ENCODE data around the gene FN3K. TPM values are rescaled to one million over a fixed set of nuclear protein-coding genes. Genes with fewer than 3 reads are reported as not detected.
A peak's percentile ranks its signal among the peaks of the same experiment; 100 is the strongest.
"Not testable (repeated sequence)": the region's sequence is repeated elsewhere in the genome, so short reads cannot be mapped to it uniquely, and the experiment has no call there.

Gene FN3K
- total RNA-seq, 1 donor from 2014 or later = 4.0 TPM

DNA sequence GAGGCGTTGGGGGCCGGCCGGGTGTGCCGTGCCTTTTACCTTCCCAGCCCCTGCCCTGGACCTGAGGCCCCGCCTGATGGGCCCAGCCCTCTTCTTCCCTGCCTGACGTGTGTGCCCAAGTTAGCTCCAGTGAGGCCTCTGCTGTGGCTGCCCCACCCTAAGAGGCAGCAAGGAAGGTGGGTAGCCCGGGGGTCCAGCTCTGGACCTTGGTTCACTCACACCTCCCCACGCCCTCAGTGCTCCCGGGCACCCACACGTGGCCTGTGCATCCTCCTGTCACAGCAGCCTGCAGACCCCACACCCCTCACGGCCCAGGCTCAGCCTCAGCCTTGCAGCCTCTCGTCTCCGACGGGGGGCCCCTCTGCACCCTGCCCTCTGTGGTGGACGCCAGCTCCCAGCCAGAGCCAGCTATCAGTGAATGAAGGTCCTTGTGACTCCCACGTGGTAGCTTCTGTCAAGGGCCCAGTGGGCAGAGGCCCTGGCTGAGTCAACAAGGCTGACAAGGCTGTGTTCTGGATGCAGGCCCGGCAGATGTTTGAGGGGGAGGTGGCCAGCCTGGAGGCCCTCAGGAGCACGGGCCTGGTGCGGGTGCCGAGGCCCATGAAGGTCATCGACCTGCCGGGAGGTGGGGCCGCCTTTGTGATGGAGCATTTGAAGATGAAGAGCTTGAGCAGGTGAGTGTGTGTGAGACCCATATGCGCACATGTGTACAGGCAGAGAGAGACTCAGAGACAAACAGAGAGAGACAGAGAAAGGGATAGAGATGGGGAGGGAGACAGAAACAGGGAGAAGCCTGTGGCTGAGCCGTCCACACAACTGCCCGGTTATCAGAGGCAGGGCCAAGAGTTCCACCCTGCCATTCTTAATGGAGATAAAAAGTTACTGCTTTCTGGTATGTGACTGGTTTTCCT lies 2.8 kb downstream of the FN3K start:
- DNase-seq (ENCODE audit: low read depth in 2 of 2) = no peak

DNA sequence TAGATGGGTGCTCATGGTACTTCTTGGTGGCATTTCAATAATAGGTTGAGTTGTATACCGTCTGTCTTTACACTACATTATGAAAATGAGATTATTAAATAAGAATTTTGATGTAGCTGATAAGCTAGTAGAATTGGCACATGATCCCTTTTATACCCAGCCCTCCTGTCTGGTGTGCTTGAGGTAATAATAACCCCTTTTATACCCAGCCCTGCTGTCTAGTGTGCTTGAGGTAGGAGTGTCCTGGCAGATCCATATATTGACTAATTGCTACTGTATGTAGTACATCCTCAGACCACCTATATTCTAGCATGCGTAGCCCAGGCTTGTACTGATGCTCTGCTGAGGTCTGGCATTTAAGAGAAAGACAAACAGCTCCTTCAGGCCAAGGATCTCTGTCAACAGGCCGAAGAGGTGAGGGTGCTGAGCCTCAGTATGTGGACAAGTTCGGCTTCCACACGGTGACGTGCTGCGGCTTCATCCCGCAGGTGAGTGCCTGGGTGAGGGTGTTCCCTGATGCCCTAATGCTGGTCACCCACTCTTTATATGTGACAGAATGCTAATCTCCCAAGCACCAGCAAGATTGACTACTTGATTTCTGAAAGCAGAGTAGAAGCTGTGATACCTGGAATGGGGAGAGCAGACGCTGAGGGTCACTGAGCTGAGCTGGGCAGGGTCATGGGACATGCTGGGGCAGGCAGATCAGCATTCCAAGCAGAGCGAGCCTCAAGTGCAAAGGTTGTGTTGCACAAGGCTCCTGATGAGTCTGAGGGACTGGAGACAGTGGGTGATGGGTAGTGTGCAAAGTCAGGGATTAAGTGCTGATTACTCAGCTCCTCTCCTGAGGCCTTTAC lies 5.7 kb downstream of the FN3K start:
- DNase-seq (ENCODE audit: low read depth in 2 of 2) = peak in 1 of 2 donors; percentile 19

DNA sequence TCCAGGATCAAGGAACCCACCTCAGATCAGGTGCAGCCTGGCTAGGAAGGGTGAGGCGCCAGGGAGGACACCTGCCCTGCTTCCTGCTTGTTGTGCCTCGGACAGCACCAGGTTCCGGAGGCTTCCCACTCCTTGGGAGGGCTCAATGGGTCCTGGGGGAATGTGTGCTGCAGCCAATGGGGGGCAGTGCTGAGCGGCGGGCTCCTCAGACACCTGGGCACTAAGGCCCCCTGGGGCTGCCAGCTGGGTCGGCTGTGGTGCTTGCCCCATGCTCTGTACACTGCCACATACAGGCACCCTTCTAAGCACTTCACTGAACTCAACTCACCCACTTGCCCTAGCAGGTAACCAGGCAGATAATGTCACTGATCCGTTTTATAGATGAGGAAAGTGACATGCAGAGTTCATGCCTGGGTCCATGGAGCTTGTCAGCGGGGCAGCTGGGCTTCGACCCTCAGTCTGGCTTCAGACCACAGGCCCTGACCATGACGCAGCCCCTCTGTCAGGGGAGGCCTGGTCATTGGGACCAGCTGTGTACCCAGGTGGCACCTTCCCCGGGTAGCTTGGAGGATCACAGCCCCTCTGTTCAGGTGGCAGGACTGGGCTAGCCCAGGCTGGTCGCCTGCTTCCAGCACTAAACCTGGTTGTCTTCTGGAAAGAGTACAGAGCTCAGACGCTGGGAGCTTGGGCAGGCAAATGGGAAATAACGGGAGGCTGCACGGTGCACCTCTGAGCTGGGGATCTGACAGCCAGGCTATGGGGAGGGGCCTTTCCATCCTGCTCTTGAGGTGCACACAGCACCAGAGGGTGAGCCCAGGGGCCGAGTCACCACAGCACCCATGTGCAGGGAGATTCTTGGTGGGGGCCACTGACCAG lies 8.2 kb downstream of the FN3K start:
- no peak for DNase-seq (ENCODE audit: low read depth in 2 of 2)

DNA sequence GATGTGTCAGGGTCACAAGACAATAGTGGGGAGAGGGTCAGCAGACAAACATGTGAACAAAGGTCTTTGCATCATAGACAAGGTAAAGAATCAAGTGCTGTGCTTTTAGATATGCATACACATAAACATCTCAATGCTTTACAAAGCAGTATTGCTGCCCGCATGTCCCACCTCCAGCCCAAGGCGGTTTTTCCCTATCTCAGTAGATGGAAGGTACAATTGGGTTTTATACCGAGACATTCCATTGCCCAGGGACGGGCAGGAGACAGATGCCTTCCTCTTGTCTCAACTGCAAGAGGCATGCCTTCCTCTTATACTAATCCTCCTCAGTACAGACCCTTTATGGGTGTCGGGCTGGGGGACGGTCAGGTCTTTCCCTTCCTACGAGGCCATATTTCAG lies 9.3 kb downstream of the FN3K start:
- DNase-seq (ENCODE audit: low read depth in 2 of 2) = not testable (repeated sequence)

DNA sequence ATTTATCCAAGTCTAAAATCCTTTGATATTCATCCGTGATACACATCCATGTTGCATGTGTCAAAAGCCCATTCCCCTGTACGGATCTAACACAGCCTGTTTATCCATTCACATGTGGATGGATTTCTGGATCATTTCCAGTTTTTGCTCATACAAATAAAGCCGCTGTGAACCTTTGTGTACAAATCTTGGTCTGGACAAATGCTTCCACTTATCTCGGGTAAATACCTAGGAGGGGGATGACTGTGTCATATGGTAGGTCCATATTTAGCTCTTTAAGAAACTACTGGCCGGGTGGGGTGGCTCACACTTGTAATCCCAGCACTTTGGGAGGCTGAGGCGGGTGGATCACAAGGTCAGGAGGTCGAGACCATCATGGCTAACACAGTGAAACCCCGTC lies 10.1 kb downstream of the FN3K start:
- DNase-seq (ENCODE audit: low read depth in 2 of 2) = no peak

DNA sequence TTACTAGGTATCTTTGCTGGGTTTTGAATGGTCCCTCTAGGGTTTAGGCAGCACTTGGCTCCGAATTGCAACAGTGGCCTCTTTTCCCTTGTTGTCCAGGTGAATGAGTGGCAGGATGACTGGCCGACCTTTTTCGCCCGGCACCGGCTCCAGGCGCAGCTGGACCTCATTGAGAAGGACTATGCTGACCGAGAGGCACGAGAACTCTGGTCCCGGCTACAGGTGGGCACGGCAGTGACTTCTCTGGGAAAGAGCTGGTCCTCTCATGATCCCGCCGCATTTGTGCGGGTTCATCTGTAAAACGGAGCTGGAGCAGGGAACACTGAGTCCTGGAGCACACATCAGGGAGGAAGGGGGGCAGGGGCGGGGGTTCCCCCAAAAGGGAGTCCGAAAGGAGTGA lies 13.3 kb downstream of the FN3K start:
- no peak for DNase-seq (ENCODE audit: low read depth in 2 of 2)

DNA sequence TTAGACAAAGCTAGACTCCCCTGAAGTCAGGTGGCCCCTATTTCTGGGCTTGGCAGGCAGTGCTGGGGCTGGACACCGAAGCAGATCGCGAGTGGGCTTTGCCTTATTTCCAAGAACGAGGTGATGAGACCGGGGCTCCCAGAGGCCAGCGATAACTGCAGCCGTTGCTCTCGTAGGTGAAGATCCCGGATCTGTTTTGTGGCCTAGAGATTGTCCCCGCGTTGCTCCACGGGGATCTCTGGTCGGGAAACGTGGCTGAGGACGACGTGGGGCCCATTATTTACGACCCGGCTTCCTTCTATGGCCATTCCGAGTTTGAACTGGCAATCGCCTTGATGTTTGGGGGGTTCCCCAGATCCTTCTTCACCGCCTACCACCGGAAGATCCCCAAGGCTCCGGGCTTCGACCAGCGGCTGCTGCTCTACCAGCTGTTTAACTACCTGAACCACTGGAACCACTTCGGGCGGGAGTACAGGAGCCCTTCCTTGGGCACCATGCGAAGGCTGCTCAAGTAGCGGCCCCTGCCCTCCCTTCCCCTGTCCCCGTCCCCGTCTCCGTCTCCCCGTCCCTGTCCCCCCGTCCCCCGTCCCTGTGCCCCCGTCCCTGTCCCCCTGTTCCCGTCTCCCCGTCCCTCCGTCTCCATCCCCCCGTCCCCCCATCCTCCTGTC lies 15.0 kb downstream of the FN3K start:
- DNase-seq (ENCODE audit: low read depth in 2 of 2) = no peak

DNA sequence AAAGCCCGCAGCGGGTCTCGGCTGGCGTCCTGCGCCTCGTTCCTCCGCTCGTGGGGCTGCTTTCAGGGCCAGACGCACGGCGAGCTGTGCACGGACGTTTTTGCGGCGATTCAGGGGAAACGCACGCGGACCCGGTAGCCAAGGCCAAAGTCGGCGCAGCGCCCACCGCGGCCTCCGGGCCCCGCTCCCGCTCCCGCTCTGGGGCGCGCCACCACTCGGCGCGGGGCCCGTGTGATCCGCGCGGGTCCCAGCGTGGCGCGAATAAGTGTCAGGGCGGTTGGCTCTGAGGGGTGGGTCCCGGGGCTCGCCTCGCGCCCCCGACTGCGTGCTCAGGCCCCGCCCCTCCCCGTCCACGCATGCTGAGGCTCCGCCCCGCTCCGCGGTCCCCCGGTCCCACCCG lies 15.8 kb downstream of the FN3K start:
- DNase-seq (ENCODE audit: low read depth in 2 of 2) = no peak

DNA sequence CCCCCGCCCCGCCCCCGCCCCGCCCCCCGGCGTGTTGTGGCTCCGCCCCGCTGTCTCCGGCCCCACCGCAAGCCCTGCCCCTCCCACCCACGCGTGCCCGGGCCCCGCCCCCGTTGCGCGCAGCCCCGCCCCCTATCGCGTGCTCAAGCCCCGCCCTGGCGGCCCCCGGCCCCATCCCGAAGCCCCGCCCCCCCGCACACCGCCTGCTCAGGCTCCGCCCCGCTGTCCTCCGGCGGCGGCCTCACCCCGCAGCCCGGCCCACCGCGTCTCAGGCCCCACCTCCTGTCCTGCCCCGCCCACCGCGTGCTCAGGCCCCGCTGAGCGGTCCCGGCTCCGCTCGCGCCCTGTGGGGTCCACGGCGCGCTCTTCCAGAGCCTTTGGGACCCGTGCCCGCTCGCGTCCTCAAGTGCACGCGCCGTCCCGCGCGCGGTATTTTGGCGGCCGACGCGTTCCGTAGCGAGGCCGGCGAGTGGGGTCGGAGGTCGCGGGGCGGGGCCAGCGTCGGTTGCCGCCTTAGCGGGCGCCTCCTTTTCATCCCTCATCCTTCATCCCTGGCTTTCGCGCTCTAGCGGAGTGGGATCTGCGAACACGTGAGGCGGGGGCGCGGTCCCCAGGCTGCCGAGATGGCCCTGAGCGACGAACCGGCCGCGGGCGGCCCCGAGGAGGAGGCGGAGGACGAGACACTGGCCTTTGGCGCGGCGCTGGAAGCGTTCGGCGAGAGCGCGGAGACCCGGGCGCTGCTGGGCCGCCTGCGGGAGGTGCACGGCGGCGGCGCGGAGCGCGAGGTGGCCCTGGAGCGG lies 16.4 kb downstream of the FN3K start, which contains the start of gene TBCD:
TBCD (plus strand) TSS at position 495 of the 800 bp plus-strand sequence; CDS start at position 624, 129 bp downstream.
- peak; percentile 92 to 97 for DNase-seq (ENCODE audit: low read depth in 2 of 2)

DNA sequence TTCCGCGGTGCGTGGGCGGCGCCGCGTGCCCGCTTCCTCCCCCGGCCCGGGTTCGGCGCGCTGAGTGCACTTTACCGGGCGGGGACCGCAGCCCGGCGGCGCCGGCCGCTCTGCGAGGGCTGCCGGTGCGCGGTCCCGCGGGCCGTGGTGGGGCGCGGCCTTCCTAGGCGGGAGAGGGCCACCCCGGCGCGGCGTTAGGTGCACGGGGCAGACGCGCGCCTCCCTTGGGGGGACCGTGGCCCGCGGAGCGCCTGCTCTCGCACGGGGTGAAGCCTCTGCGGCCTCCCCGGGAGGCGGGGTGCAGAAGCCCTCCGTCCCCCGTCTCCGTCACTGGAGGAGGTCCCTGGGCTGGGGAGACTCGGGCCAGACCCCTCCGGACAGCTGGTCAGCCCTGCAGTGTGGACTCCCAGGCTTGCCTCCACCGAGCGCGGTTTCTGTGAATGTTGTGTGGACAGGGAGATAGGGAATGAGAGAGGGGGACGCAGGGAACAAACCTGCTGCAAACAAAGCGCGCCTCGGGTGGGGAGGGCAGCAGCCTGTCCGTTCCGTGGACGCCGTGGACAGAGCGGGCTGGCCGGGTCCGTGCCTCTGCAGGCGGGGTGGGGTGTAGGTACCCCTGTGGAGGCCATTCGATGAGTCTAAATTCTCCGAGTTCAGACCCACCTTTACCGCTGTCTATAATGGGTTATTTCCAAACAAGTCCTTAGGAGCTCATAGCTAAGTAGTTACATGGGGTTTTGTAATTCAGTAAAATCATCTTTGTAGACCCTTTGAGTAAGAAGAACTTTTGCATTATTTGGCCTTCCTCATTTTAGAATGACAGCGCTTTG lies 17.2 kb downstream of the FN3K start:
- DNase-seq (ENCODE audit: low read depth in 2 of 2) = peak; percentile 43 to 47

DNA sequence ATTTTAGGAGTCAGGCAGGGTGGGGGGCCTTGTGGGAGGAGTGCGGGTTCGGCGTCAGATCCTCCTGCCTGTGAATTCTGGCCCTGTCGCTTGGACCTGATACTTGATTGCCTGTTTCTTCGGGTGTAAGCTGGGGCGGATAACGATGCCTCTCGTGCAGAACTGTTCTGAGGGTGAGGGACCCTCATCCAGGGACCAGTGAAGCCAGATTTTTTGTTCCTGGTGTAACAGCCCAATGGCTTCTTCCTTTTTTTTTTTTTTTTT lies 17.7 kb downstream of the FN3K start:
- DNase-seq (ENCODE audit: low read depth in 2 of 2) = no peak

DNA sequence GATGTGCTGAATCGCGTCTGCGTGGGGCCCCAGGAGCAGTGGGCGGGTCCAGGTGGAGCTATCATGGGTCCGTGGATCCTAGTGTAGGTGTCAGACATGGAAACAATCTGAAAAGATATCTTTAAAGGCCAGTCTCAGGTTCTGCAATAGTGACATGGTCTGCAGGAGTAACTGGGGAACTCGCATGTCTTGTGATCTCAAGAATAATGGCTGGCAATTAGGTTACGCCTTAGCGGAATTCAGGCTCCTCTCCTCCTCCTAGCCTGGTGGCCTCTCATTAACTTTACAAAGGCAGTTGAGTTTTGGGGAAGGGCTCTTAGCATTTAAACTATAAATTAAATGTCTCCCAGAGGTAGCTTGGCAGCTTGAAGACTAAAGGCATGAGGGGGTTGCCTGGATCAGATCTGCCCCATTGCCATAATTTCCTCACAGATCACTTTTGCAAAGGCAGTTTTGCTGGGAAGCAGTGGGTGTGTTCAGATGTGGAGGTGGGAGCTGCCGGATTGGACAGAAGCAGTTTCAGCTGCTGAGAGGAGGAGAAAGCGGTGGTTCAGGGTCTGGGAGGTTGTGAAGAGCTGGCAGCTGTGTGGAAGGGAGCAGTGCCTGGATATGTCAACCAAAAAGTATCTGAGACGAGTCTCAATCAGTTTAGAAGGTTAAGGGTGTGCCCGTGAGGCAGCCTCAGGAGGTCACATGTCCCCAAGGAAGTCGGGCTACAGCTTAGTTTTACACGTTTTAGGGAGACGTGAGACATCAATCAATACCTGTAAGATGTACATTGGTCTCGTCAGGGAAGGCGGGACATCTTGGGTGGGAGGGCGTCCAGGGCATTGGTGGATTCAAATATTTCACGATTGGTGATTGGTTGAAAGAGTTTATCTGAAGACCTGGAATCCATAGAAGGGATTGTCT lies 19.1 kb downstream of the FN3K start:
- DNase-seq (ENCODE audit: low read depth in 2 of 2) = no peak

DNA sequence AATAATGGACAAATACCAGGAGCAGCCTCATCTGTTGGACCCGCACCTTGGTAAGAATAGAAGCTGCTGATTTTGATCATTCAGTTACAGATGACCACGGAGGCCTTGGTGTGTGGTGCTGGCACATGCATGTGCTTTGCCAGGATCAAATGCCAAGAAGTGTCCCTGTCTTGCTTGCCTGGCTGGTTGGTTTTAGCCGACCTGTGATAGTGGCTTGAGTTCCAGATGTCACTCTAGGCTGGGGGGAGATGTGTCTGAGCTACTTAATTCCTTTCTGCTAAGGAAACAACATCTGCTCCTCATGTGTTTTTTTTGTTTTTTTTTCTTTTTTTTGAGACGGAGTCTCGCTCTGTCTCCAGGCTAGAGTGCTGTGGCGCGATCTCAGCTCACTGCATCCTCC lies 20.8 kb downstream of the FN3K start:
- DNase-seq (ENCODE audit: low read depth in 2 of 2) = no peak

DNA sequence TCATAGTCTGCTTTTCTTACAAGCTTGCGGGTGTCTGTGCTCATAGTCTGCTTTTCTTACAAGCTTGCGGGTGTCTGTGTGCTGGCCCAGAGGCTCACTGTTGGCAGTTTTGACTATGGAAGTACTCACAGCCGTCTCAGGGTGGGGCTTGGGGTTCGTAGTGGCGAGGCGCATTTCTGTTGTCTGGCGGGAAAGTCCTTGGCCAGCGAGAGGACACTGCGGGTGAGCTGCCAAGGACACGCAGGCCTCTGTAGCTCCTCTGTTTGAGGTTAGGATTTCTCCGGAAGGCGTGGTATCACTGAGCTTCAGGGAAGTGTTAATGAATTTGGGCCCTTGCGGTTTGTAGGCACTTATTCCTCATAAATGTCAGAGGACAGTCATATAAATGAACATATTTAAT lies 30.0 kb downstream of the FN3K start:
- no peak for DNase-seq (ENCODE audit: low read depth in 2 of 2)

DNA sequence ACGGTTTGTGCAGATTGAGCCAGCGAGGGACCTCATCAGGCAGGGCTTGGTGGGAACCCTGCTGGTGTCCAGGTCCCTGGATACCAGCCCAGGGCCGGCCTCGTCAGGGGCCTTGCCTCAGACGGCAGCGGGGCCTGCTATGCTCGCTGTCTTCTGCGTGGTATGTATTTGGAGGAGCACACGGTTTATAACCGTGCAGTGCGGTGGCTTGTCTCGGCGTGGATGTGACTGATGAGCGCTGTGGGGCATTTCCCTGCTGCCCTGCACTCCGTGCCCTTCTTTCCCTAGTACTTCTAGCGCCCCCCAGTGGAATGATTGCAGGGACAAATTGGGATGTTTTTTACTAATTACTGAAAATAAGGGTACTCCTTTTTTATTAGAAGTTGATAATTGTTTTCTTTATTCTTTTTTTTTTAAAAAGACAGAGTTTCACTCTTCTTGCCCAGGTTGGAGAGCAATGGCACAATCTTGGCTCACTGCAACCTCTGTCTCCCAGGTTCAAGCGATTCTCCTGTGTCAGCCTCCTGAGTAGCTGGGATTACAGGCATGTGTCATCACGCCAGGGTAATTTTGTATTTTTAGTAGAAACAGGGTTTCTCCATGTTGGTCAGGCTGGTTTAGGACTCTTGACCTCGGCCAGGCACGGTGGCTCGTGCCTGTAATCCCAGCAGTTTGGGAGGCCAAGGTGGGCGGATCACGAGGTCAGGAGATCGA lies 31.8 kb downstream of the FN3K start:
- DNase-seq (ENCODE audit: low read depth in 2 of 2) = peak; percentile 68 to 76

DNA sequence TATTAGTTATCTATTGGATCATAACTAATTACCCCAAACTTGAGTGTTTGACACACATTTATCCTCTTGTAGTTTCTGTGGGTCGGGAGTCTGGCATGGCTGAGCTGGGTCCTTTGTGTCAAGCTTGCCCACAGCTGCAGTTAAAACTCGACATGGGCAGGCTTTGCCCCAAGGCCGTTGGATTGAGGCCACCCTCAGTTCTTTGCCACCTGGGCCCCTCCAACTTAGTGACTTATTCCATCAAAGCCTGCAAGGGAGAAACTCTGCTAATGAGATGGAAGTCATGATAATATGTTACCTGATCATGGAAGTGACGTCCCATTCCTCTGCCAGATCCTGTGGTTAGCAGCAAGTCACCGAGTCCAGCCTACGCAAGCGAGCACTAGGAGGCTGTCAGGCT lies 33.6 kb downstream of the FN3K start:
- DNase-seq (ENCODE audit: low read depth in 2 of 2) = no peak

DNA sequence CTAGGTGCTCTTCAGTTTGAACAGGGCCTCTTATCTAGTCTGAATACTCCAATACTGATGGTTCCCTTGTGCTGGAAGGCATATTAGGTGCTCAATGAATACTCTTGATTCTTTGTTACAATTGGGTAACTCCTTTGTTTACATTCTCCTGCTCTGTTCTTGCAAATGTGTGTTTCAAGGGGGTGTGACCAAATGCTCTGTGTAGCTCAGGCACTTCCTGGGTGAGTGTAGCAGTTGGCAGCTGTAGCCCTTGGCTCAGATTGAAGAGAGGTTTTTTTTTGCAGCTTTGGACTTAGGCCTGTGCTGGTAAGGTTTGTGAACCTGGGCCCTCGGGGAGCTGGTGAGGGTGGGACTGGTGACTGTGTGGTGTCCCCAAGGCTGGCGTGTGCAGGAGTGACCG lies 36.6 kb downstream of the FN3K start:
- DNase-seq (ENCODE audit: low read depth in 2 of 2) = no peak

DNA sequence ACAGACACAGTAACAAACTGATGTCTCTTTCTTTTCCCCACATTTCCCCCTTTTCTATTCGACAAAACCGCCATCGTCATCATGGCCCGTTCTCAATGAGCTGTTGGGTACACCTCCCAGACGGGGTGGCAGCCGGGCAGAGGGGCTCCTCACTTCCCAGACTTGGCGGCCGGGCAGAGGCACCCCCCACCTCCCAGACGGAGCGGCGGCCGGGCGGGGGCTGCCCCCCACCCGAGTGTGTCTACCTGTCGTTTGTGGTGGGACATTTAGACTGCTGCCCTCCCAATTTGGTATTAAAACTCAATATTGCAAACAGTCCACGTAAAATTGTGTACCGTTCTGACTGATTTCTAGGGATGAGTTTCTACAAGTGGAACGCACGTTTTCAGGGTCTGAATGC lies 39.0 kb downstream of the FN3K start:
- not testable (repeated sequence) for DNase-seq (ENCODE audit: low read depth in 2 of 2)
